GM18873 (cell line): ENCODE data around the gene RAN.
"Not testable (repeated sequence)": the region's sequence is repeated elsewhere in the genome, so short reads cannot be mapped to it uniquely, and the experiment has no call there.

ENCODE experiments used
- ATAC-seq: cut with Tn5 transposase; IDR thresholded peaks from one replicate; pipeline ENCODE4 v1.9.1; 2021; ENCODE audit warnings: mild to moderate bottlenecking, moderate library complexity, moderate number of reproducible peaks; ENCODE audit not compliant: unreplicated experiment, low FRiP score

Gene RAN

DNA sequence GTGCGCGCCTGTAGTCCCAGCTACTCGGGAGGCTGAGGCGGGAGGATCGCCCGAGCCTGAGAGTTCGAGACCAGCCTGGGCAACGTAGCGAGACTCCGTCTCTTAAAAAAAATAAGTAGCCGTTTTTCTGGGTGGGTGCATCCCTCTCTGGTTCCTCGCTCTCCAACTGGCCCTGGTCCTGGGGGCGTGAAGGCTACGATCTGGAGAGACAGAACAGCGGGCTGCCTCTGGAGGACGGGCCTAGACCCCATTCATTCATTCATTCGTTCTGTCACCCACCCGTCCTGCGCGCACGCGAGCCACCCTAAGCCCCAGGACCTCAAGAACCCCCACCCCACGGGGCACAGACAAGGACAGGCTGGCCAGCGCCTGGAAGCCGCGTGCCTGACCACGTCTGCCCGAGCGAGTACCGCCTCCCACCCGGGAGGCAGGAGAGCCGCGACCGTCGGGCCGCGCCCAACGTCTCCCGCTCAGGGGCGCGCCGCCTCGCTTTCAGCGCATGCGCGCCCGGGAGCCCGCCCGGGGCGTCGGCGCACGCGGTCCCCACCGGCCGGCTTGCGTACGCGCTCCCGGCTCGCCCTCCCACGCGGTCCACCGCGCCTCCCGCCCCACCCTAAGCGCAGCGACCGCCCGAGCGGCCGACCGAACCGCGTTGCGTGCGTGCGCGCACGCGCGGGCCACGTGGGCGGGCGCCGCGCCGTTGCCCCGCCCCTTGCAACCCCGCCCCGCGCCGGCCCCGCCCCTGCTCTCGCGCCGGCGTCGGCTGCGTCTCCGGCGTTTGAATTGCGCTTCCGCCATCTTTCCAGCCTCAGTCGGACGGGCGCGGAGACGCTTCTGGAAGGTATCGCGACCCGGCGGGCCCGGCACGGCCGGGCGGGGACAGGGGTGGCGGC, at the start of gene RAN:
TSS of gene RAN (plus strand) at position 781 of the 893 bp plus-strand sequence. CDS start 528 bp downstream, outside the sequence.
- ATAC-seq = peak; percentile 34

DNA sequence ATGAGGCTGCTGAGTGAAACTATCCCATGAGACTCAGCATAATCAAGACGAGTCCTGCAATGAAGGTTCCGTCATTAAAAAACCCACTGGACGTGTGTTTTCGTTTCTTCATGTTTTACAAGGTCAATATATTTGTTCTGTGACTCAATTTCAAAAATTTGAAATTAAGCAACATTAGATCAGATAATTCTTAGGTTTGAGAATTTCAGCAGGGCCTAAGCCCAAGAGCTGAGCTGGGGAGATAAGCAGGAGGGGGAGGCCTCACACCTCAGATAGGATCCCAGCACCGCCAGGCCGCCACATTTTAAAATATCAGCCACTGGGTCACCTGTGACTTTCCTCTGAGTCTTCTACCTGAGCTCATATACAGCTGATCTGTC, 46.1 kb upstream of the RAN start:
- no peak for ATAC-seq

DNA sequence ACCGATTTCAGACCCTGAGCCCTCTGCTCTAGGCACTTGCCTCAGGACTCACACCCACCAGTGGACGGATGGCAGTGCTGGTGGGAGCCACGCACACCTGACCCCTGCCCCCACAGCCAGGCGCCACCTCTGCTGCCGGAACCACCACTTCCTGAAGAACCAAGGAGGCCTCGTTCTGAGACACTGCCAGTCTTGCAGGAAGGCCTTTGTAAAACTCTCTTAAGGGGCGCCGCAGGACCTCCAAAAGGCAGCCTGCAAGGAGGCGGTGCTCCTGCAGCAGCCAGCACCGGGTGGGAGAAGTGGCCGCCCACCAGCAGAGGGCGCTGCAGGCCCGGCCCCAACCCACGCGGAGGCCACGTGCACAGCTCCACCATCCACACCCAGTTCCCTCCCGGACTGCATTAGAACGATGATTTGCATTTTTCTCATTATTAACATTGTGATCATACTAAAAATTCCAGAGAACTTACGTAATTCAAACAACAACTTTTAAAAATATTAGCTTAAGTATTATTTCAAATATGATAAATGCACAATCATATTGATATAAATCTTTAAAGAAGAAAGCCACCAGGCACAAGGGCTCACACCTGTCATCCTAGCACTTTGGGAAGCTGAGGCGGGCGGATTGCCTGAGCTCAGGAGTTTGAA, 45.6 kb upstream of the RAN start:
- ATAC-seq = no peak

DNA sequence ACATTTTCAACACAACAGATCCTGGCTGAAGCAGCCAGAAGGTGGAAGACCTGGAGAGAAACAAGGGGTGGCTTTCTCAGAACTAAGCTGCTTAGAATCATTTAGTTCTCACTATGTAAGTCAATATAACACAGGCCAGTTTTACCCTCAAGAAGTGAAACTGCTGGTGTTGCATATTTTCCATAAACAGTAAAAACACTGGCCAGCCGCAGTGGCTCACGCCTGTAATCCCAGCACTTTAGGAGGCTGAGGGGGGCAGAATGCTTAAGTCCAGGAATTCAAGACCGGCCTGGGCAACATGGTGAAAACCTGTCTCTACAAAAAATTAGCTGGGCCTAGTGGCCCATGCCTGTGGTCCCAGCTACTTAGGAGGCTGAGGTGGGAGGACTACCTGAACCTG, 44.4 kb upstream of the RAN start:
- ATAC-seq = no peak

DNA sequence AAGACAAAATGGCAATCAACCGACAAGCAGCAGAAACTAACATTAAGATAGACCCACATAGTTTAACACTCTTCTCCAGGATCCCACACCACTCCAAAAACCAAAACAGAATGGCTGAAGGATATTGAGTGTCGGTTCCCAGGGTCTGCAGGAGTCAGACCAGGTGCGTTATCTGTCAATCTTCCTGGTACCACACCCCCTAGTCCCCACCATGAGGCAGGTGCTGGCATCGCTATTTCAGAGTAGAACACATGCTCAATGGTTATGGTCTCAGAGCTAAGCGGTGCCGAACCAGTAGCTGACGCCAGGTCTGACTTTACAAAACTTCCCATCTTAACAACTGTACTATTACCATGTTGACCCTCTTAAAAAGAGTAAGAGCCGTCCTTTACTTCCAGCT, 43.0 kb upstream of the RAN start:
- no peak for ATAC-seq

DNA sequence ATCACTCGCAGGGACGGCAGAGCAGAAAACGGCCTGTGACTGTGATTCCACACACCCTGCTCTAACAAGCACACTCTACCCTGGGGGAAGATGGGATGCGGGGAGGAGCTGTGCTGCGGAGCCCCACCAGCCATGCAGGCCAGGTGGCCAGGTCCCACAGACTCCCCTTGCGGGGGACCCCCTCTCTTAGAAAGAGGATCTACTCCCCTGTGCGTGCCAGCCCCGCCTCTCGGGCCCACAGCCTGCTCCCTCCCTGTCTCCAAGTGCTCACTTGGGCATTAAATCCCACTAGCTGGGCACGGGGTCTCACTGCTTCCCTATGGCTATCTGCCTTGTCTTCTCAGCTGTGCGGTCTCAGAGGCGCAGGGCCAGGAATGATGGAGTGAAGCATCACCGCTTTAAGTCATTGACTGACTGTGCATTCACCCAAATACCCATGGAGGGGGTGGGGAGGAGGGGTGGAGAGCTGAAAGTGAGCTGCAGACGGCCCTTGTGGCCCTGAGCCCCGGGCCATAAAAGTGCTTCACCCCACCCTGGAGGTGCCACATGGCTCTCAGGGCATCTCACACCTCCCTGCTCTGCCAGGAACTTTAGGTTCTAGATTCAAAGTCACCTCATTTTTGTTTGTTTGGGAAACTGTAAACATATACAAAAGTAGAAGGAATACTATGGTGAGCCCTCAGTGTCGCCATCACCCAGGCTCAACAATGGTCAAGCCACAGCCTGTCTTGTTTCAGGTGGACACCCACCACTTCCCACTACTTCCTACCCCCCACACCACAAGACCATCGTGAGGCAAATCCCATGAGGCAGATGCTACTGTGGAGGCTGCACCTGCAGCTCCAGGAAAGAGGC, 42.2 kb upstream of the RAN start:
- ATAC-seq = no peak

DNA sequence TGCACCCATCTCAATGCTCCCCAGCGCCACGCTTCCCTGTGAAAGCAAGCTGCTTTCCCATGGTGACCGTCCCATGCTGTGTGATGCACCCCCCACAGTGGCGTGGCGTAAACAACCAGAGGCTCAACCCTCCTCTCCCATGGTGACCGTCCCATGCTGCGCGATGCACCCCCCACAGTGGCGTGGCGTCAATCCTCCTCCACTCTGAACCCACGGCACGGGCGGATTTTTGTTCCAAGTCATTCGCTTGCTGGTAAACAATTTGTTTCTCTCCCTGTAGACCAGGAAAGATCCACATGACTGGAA, 41.7 kb upstream of the RAN start:
- ATAC-seq = no peak

DNA sequence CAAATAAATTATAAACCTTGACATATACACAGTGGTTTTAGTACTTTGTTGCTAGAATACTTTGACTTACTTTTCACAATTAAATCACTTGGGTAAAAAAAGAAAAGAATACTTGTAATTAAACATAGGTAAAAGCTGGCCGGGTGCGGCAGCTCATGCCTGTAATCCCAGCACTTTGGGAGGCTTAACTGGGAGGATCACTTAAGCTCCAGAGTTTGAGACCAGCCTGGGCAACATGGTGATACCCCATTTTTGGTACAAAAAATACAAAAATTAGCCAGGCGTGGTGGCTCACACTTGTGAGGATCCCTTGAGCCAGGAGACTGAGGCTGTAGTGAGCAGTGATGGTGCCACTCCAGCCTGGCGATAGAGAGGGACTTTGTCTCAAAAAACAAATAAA, 40.6 kb upstream of the RAN start:
- no peak for ATAC-seq

DNA sequence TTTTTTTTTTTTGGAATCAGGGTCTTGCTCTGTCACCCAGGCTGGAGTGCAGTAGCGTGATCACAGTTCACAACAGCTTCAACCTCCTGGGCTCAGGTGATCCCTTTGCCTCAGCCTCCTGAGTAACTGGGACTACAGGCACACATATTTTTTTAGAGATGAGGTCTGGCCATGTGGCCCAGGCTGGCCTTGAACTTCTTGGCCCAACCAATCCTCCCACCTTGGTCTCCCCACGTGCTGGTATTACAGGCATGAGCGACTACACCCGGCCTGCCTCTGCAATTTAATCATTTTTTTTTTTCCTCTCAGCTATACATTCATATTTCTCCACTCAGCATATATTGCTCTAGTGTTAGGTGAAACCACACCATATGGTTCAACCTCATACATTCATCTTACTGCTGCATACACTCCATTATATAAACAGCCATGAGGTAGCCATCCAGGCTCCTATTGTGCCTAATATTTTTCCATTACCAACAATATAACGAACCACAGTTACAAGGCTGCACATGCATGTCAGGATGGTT, 39.9 kb upstream of the RAN start:
- no peak for ATAC-seq

DNA sequence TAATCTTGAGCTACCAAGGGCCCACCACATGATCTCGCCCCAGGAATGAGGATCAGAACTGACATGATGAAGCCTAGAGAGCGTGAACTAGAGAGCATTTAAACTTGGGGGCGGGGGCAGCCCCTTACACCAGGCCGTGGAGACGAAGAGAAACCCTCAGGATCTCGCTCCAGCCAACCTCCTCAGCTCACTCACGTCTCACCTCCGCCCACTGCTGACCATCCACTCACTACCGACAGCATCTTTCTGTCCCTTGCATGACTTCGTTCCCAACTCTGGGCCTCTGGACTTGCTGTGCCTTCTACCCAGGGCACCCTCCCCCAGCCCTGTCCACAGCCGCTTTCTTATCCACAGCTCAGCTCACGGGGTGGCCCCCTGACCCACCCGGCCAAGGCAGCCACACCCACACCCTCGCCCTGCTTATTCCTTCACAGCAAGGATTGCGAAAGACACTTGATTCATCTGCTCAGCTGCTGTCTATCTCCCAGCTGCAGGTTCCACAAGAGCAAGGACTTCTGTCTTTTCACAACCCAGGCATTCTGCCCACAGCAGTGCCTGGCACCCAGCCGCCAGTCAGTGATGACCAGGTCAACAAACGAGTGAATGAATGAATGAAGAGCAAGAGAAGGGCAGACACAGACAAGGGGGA, 39.2 kb upstream of the RAN start:
- no peak for ATAC-seq

DNA sequence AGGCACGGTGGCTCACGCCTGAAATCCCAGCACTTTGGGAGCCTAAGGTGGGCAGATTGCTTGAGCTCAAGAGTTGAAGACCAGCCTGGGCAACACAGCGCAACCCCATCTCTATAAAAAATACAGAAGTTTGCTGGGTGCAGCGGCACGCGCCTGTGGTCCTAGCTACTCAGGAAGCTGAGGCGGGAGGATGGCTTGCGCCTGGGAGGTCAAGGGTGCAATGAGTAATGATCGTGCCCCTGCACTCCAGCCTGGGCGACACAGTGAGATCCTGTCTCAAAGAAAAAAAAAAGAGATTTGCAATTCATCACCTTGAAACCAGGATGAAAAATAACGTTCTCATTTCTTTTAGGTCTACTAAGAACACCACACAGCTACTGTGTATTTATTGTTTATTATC, 36.9 kb upstream of the RAN start:
- ATAC-seq = no peak

DNA sequence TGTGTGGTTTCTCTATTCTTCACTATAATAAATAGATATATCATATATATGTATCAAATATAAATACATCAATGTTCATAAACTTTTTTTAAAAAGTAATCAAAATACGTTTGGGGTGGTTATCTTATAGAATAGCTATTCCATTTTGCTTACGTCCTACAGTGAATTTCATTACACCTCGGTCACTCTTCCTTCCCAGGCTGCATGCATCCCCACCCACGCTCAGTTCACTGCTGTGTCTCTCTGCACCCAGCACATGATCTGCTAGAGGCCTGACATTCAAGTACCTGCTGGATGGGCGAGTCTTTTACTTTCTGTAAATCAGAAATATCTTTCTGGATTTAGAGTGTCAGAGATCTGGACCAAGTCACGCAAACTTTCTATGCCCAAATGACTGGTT, 36.4 kb upstream of the RAN start:
- ATAC-seq = no peak

DNA sequence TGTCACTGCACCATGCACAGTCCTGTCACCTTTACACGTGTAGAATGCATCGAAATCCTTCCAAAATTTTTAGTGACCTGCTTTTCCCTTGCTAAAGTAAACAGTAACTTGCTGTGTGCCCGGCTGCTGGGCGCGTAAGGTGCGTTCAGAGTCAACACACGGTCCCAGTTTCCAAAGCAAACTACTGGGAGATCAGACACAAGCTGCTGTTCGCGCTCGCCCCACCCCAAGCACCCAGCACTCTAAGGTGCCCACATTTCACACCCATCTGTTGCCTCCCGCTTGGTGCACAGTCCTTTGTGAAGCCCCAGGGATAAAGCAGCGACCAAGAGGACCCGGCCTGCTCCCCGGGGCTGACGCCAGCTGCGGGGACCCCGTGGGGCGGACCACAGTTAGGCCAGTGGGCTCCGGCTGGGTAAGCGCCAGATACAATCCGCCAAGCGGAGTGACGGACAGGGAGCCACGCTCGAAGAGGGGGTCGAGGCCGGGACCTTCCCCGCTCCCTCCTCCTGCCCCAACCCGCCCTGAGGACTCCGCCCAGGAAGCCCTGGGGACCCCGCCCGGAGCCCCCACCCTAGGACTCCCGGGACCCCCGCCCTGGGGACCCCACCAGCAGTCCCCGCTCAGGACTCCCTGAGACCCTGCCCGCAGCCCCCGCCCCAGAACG, 33.4 kb upstream of the RAN start:
- ATAC-seq = no peak

DNA sequence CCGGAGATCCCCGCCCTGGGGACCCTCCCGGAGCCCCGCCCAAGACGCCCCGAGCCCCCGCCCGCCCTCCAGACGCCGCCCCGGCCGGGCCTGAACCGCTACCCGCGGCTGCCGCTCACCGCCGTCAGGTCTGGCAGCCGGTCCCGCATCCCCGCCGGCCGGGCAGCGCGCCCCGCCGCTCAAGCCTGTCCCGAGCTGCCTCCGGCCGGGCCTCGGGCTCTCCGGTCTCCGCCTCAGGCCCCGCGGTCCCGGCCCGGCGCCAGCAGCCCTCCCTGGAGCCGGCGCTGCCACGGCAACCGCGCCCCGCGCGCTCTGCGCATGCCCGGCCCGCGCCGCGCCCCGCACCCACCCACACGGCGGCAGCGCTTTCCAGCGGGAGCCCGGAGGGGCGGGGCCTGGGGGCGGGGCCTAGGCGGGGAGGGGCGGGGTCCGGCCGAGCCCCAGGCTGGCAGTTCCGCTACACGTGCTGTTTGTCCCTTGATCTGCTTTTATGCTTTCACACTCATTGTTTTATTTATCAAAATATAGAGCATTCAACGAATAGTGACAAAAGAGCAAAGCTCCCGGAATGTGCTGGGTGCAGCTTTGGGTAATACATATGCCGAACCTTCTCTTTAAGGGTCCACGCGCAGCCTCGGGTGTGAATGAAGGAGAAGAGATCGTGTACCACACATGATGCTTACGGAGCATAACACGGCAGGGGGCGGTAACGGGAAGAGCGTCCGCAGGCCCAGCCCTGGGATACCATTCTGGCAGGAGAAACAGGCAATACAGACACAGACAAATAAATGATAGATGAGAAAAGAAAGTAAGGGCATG, 32.7 kb upstream of the RAN start, which contains the start of gene STX2:
TSS of gene STX2 (minus strand) at position 300 of the 819 bp plus-strand sequence. CDS start at position 149, 151 bp downstream.
- peak; percentile 80 for ATAC-seq

DNA sequence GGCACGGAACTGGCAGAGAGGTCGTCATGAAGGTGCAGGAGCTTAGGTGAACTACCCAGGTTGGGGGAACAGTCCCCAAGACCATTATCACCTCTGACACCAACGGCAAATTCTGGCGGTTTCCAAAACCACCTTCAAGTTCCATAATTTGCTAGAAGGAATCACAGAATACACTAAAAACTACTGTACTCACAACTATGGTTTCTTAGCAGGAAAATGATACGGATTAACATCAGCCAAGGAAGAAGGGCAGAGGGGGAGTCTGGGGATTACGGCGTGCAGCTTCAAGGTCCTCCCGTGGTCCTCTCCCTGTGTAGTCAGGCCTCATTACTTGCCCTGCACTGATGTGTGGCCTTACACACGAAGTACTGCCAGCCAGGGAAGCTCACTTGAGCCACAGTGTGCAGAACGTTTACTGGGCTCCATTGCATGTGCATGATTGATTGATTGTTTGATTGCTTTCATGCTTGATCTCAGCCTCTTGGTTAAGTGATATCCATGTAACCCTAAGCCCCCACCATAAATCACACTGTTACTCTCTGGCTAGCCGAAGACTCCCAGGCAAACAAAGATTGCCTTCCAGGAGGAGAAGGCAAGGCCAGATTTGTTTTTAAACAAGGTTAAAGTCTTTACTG, 32.0 kb upstream of the RAN start:
- ATAC-seq = no peak

DNA sequence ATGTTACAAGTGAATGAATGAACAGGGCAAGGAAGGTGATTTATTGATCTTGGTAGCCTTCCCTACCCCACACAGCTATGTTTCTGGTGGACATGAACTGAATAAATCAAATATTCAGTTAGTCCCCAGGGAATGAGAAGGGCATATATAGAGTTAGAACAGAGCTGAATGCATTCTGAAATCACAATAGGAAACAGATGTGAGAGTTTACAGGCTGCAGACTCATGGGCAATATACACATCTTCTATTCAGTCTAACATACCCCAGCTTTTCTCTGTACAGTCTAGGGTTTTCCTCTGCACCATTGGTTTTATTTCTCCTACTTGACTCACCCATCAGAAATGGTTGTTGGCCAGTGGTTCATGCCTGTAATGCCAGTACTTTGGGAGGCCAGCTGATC, 25.5 kb upstream of the RAN start:
- no peak for ATAC-seq

DNA sequence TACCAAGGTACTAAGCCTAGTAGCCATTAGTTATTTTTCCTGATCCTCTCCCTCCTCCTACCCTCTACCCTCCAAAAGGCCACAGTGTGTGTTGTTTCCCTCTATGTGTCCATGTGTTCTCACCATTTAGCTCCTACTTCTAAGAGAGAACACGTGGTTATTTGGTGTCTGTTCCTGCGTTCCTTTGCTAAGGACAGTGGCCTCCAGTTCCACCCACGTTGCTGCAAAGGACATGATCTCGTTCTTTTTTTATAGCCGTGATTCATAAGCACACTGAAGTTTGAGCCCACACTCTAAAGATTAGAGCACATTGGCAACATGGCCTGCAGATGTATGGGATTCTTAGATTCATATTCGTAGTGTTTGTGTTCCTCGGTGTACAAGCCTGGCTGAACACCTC, 24.8 kb upstream of the RAN start:
- ATAC-seq = no peak

DNA sequence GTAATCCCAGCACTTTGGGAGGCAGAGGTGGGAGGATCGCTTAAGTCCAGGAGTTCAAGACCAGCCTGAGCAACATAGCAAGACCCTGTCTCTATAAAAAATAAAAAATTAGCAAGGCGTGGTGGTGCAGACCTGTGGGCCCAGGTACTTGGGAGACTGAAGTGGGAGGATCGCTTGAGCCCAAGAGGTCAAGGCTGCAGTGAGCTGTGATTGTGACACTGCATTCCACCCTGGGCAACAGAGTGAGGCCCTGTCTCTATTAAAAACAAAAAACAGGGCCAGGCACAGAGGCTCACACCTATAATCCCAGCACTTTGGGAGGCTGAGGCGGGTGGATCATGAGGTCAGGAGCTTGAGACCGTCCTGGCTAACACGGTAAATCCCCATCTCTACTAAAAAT, 23.8 kb upstream of the RAN start:
- ATAC-seq = not testable (repeated sequence)
